ENCODE results near the gene MAPK10.

DNA sequence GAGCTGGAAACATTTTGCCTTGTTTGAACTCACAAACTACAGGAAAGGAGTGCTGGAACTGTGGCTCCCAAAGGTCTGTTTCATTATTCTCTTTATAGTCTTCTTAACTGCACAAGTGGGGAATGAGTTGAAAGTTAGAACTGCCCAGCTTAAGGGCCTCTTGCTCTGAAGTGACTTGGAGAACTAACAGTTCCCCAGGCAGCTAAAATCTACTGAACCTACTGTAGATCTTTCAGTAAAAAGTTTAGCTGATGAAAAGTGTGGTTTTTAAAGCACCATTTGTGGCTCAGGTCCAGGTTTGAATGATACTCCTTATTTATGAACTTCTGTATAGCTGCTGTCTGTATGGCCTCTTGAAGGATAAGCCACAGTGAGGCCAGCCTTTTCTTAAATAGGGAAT is 353.8 kb downstream of the MAPK10 start:
- TF ChIP-seq POLR2A (IDR thresholded peaks at IDR 0.05; ENCODE audit: extremely low read depth, insufficient read length) = no peak
- TF ChIP-seq, protein P1, sequence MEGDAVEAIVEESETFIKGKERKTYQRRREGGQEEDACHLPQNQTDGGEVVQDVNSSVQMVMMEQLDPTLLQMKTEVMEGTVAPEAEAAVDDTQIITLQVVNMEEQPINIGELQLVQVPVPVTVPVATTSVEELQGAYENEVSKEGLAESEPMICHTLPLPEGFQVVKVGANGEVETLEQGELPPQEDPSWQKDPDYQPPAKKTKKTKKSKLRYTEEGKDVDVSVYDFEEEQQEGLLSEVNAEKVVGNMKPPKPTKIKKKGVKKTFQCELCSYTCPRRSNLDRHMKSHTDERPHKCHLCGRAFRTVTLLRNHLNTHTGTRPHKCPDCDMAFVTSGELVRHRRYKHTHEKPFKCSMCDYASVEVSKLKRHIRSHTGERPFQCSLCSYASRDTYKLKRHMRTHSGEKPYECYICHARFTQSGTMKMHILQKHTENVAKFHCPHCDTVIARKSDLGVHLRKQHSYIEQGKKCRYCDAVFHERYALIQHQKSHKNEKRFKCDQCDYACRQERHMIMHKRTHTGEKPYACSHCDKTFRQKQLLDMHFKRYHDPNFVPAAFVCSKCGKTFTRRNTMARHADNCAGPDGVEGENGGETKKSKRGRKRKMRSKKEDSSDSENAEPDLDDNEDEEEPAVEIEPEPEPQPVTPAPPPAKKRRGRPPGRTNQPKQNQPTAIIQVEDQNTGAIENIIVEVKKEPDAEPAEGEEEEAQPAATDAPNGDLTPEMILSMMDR (IDR thresholded peaks at IDR 0.05; ENCODE audit: low read depth, low read length) = no peak
- TF ChIP-seq MAX (IDR thresholded peaks at IDR 0.05; ENCODE audit: low read depth, low read length) = no peak
- no peak for TF ChIP-seq MYC (IDR thresholded peaks at IDR 0.05; ENCODE audit: low read depth, low read length)

All from NB4 (cell line).